HG02678 (cell line): ENCODE results near the gene SLC43A1.

Source experiments
- ATAC-seq: cut with Tn5 transposase; IDR thresholded peaks from one replicate; pipeline ENCODE4 v1.9.1; 2021; ENCODE audit warnings: mild to moderate bottlenecking, moderate library complexity; ENCODE audit not compliant: unreplicated experiment

The SLC43A1 gene

GRCh38 chr11:57434640-57435546 is 80.6 kb downstream of the SLC43A1 start:
- ATAC-seq, result no peak
